Glomerular visceral epithelial cell (primary cell): ENCODE measurements around the gene IGSF9B.

Source experiments
- DNase-seq: peaks from one replicate; pipeline ENCODE4 v3.0.0-alpha.2; 2016; ENCODE audit errors: extremely low spot score

IGSF9B gene

DNA sequence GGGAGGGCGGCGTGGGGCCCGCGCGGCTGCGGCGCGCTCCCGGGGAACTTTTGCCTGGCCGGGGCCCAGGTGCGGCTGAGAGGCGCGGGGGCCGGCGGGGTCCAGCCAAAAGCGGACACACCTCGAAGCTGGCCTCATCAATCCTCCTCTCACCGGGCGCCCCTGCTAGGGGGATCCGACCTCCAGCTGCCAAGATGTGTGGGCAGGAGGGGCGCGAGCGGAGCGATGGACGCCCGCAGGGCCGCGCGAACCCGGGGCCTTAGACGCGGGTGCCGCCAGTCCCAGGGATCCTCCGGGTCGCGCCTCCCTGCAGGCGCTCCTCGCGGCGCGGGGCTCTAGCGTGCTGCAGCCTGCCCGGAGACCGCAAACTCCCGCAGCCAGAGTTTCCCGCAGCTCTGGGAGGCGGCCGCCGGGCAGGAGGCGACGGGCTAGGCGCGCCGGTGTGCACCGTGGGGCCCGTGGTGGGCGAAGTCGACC is 785 bp downstream of the IGSF9B start:
- DNase-seq: no peak

- DNase-seq: no peak
Measured at GRCh38 chr11:133955081-133955891, 1.5 kb downstream of the IGSF9B start.

GRCh38 chr11:133953999-133954398 is 2.8 kb downstream of the IGSF9B start:
- no peak for DNase-seq

DNA sequence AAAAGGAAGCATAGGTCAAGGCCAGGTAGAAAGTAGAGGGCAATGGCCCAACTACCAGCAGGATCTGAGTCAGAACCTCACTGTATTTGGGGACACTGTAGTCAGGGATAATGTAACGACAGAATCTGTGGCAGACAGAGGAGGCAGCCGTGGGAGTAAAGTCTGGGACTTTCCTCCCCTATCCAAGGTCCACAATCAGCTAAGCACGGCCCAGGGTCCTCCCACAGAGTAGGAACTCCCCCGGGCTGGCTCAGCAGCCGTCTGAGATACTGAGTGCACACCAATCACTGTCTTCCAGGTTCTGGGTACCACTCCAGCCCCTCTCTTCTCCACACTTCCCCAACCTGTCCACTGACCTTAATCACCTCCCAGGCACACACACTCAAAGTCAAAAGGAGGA is 3.2 kb downstream of the IGSF9B start:
- no peak for DNase-seq

- no peak for DNase-seq
Measured at GRCh38 chr11:133952199-133953190, 4.3 kb downstream of the IGSF9B start.

DNA sequence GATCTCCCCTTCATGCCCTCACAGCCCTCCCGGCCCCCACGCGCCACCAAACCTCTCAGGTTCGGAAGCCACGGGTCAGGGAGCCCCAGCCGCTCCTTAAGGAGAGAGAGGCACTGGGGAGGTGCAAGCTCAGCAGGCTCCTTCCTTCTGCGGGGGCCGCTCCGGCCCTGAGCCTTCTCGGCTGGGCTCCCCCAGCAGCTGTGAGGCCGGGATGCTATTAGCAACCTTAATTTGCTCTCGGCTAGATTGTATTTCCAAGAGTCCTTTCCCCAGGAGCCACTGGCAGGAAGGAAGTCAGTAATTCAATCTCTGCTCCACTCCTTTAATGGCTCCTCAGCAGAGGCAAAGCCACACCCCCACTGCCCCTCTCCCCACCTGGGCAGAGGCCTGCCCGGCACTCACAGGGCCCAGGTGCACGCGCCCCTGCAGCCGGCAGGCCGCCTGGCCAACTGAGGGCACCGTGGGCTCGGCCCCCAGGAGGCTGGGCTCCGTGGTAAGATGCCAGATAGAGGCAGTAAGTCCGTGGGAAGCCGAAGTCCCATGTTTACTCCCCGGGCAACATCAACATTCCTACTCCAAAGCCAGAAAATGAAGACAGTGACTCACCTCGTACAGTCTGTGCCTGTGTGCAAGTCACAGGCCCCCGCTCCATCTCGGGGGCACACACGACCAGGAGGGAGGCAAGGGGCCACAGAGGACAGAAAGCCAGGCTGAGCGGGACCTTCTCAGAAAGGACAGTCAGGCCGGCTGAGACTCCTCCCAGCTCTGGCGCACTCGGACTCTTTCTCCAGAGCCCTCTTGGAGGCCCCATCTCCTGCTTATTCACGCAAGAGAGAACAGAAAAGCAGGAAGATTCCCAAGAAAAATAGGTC is 5.2 kb downstream of the IGSF9B start:
- no peak for DNase-seq

- DNase-seq: no peak
Measured at GRCh38 chr11:133950874-133951326, 5.9 kb downstream of the IGSF9B start.

- no peak for DNase-seq
Measured at GRCh38 chr11:133950421-133950820, 6.3 kb downstream of the IGSF9B start.

DNA sequence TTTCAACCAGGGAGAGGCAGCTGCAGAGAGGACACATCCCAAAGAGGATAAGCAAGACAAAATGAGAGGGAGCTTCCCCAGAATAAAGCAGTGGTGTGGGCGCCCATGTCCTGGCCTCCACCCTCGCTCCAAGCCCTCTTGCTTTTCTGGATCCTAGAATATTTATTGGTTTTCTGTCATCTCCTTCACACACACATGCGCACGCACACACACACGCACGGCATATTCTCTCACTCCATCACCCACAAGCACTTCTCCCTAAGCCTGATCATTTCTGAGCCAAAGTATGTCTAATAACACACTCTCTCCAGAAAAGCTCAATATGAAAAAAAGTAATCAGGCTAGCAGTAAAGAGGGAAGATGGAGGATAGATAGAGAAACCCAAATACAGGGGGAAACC is 7.6 kb downstream of the IGSF9B start:
- DNase-seq: no peak

GRCh38 chr11:133948711-133949110 is 8.1 kb downstream of the IGSF9B start:
- no peak for DNase-seq

DNA sequence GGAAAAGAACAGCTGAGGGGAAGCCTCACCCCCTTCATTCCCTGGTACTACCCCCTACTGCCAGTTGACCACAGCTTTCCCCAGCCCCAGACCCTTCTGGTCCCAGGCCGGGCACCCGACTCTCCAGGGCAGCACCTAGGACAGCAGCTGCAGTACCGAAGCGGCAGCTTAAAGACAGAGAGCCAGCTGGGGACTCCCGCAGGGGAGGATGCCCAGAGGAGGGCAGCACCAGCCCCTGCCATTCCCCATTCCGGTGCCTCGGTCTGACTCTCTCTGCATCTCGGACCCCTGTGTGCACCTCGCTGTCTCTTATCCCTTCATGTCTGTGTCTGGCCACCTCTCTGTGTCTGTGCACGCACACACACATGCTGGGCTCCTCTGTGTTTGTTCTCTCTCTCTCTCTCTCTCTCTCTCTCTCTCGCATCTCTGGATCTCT is 9.4 kb downstream of the IGSF9B start:
- DNase-seq: no peak

- DNase-seq: no peak
Measured at GRCh38 chr11:133946541-133947318, 10.0 kb downstream of the IGSF9B start.

DNA sequence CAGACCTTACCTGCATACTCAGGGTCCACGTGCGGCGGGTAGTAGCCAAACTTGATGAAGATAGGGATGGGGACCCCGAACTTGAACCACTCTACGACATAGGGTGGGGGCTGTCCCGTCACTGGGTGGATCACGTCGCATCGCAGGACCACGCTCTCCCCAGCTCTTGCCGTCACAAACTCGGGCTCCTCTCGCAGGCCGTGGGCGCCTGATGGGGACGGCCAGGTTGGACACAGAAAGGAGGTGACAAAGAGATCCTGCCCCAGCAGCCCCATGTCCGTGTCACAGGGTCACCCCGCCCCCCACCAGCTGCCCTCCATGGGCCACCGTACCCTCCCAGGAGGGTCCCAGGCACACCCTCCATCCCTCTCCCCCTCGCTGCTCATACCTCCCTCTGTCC is 10.7 kb downstream of the IGSF9B start:
- DNase-seq: no peak

- DNase-seq: no peak
Measured at GRCh38 chr11:133945087-133945974, 11.4 kb downstream of the IGSF9B start.

DNA sequence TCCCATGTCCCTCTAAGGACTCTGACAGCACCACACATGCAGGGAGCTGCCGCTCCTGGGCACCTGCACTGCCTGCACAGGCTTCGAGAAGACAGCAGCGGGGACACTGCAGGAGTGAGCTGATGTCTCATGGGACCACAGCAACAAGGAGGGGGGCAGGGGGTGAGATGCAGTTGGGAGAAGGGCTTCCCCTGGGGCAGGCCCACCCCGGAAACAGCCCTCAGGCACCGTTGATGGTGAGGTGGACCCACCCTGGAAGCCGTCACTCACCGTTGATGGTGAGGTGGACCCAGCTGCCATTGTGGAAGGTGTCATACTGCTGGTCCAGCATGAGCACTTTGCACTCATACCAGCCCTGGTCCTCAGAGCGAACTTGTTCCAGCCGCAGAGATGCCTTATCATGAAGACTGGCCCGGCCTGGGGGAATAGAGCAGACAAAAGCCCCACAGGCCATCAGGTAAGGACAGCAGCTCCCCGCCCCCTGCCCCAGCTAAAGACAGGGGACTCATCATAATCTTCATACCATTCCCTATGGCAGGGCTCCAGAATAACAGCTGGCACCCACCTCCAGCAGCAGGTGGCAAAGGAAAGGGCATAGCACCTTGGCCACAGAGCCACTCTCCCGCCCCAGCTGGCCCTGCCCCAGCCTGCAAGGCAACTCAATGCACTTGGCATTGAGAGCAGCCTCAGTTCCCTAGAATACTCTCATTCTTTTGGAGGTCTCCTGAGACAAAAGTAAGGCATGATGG is 12.6 kb downstream of the IGSF9B start:
- DNase-seq: no peak

DNA sequence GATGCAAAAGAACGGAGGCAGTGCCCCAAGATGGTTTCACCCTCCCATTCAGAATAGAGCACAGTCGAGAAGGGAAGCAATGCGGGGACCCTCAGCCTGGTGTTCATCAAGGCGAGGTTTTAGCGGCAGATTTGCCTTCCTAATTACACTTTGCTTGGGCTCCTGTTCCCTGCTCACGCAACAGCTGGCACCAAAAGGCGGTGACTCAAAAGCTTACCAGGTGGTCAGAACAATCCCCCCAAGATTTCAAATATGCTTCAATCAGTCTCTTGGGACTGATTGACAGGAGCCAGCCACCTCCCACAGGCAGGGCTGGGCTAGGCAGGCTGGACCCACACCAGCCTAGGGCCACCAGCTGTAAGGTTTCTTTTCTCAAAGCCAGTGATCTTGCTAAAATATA is 14.2 kb downstream of the IGSF9B start:
- DNase-seq: no peak

DNA sequence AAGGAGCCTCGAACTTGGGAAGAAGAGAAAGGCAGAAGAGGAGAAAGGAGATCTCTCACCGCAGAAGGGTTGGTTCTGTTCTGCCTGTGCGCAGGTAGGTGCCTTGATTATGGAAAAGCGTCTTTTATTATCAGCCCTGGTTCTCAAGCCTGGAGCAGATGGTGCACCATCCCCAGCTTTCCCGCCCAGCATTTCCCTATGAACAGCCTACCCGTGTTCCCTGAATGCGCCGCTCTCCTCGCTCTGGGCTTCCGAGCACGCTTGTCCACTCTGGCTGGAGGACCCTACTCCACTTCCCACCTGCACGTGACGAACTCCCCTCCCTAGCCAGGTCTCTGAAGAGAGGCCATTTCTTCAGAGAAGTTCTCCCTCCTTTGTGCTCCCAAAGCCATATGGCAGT is 15.2 kb downstream of the IGSF9B start:
- no peak for DNase-seq

GRCh38 chr11:133940034-133940433 is 16.7 kb downstream of the IGSF9B start:
- no peak for DNase-seq

DNA sequence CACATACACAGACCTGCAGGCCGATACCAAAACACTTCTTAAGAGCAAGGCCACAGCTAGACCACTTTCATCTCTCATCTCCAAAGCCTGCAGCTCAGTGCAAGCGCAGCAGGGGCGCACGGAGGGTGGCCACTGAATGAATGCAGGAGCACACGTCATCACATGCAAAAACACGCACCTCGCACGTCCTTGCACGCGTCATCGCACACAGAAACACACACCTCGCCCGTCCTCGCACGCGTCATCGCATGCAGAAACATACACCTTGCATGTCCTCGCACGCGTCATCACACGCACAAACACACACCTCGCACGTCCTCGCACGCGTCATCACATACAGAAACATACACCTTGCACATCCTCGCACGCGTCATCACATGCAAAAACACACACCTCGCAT is 17.2 kb downstream of the IGSF9B start:
- DNase-seq: no peak
